T47D (cell line): ENCODE results near the gene P4HB.

Experiments used
- DNase-seq, 2 experiments: peaks; one replicate each; pipeline versions ENCODE4 v3.0.0 to v3.0.0-alpha.2; 2011 to 2012; ENCODE audit warnings: low read depth in 1 of 2, low spot score in 1 of 2
- JUND ChIP-seq: IDR thresholded peaks from 2 replicates; pipeline ENCODE4 v1.6.1; 2012; ENCODE audit warnings: low read depth
- in situ Hi-C: cut with HindIII; loops from 2 replicates; pipeline ENCODE4 v1.10.0; 2016; ENCODE audit warnings: low sequenced_read_pairs, low pct_unique_long_range_greater_than_20kb

The P4HB gene

GRCh38 chr17:81888988-81889595, 28.8 kb upstream of the P4HB start:
- in situ Hi-C loops = no loop called here
- no peak for DNase-seq
- no peak for TF ChIP-seq JUND

DNA sequence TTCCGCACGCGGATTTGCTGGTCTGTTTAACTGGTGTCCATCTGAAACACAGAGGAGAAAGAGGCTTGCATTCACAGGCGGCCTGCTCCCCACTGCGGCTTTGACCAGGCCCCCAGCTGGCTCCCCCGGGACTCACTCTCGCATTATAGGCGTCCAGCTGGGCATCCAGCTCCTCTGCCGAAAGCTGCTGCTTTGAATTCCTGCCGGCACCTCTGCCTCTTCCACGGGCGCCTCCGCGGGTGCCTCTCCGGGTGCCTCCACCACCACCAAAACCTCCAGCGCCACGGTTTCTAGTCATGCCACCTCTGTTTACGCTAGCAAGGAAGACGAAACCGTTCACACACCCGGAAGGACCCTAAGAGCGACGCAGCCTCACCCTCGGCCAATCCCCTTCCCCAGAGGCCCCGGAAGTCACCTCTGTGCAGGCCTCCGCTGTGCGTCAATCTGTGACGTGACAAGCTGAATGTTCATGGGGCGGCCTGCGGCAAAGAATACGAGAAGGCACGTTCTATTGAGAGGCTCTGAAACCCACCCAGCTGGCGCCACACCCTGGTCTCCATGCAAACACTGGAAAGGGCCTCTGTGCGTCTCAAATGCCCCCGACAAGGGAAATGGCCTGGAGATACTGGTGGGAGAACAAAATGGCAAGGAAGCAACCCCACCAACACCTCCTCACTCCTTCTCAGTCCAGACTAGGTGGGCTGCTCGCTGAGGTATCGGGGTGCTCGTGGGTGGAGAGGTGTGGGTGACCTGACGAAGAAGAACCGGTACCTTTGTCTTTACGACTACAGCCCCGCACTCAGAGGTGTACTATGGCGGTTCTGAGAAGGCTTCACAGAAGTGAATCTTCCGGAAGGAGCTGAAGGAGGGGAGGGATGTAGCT, 28.0 kb upstream of the P4HB start:
- TF ChIP-seq JUND = no peak
- no peak for DNase-seq
- in situ Hi-C loops = no loop called here

DNA sequence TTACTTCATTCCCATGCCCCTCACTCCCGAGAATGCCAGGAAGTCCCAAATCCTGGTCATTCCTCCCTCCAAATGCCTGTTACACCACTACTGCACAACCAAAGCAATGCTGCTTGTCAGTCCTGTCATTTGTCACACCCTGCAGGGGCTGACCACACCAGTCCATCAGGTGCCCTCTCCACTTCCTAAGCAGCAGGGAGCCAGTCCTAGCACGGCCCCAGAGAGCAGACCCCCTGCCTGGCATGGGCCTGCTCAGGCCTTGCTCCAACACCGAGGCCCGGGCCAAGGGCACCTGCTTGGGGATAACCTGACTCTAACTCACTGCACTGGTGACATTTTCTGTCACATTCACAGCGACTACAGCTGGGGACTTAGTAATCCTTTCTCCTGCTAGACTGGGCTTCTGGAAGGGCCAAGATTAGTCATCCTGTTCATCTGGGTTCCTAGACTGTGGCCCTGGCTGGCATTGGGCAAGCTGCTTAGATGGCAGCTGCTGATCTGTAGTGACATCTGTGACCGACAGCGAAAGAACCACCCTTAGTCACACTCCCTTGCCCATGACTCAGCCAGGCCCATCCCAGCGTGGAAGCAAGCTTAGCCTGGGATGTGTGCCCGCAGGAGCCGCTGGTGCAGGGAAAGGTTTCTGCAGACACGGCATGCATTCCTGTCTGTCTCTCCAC, 25.7 kb upstream of the P4HB start:
- in situ Hi-C loops = no loop called here
- no peak for TF ChIP-seq JUND
- no peak for DNase-seq

- no peak for TF ChIP-seq JUND
- in situ Hi-C loops = no loop called here
- DNase-seq = no peak
Measured at GRCh38 chr17:81885454-81885853, 25.1 kb upstream of the P4HB start.

DNA sequence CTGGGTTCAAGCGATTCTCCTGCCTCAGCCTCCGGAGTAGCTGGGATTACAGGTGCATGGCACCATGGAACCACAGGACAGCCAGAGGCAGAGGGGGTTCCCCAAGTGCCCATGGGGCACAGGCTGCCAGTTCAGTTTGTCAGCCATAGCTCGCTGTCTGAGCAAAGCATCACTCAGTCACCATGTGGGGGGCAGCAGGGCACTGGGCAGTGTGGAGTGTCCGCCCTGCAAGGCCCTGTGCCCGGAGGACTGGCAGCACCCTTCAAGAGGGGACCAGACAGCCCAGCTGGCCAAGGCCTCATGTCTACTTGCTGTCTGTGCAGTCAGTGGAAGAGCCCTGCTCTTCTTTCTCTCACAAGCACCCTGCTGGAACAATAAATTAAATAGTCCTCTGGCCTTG, 24.6 kb upstream of the P4HB start:
- no peak for DNase-seq

DNA sequence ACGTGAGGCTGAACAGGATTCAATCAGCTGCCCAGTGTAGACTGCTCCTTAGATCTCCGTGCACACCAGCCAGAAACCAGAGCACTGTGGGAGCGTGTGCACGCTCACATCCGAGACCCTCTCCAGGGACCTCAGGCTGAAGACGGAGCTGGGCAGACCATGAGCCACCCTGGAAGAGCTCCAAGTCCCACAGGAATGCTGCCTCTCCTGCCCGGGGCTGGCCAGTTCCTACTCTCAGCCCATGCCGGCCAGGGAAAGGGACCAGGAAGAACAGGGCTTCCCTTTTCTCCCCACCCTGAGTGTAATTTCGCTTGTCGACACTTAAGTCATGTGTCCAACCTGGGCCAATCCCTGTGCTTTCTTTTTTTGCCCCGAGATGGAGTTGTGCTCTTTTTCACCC, 24.2 kb upstream of the P4HB start:
- DNase-seq = peak in 1 of 2 experiments; percentile 42
- in situ Hi-C loops = no loop called here
- no peak for TF ChIP-seq JUND

More for the DNA sequence above, 24.6 kb upstream of the P4HB start:
- TF ChIP-seq JUND = no peak
- in situ Hi-C loops = no loop called here

GRCh38 chr17:81879121-81879520, 18.8 kb upstream of the P4HB start:
- DNase-seq = peak in 1 of 2 experiments; percentile 43
- no peak for TF ChIP-seq JUND
- in situ Hi-C loops = no loop called here

DNA sequence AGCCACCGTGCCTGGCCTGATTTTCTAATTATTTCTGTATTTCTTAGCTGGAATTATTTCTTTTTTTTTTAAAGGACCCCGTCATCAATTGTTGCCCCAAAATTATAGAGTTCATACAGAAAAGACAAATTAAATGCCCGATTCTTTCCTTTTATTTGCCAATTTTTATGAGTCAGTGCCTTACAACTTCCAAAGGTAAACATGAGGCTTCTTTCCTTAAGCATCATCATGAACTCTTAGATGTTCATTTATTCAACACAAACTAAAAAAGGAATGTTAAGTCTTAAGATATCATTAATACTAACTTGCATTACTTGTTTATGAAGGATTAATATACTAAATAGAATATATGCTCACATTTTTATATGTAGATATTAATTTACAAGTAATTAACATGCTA, 18.0 kb upstream of the P4HB start:
- in situ Hi-C loops = no loop called here
- TF ChIP-seq JUND = no peak
- DNase-seq = no peak

- in situ Hi-C loops = no loop called here
- no peak for DNase-seq
Measured at GRCh38 chr17:81877569-81877968, 17.2 kb upstream of the P4HB start.

DNA sequence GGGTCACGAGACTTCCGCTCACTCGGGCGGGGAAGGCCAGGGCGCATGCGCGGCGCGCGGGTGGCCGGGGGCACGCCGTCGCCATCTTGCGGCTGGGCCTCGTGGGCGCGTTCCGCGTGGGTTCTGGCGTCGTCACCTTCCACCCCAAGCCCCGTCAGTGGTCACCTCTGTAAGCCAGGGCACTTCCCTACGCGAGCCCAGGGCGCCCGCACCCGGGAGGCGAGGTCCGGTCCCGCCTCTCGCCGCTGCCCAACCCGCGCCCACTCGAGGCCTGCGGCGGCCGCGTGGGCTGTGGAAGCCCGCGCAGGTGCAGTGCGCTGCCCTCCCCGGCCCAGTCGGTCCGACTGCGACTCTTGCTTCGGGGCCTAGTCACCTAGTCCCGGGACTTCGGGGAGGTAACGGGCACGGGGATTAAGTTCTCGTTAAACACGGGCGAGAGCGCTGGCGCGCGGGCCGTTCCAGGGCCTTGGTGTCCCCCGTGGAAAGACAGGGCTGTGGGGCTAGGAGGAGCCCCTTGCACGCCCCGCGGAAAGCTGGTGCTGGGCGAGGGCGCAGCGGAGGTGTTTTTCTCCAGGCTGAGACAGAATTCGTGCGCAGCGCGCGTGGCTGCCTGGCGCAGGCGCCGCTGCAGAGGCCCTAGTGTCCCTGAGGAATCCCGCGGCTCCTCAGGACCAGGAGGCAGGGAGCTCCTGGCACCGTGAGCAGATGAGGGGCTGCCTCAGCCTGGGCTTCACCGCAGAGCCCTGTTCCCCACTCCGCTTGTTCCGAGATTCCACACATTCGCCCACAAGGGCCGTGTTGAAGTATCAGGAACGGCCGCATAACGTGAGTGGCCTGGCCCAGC, 11.3 kb upstream of the P4HB start:
- no peak for TF ChIP-seq JUND
- in situ Hi-C loops = no loop called here
- DNase-seq = peak; percentile 95 to 96

More at GRCh38 chr17:81877569-81877968, 17.2 kb upstream of the P4HB start:
- TF ChIP-seq JUND = no peak

GRCh38 chr17:81870981-81871386, 10.6 kb upstream of the P4HB start, which contains the start of gene ARHGDIA:
Gene ARHGDIA (minus strand): TSS chr17:81871337. CDS start chr17:81869930, 1,407 bp downstream.
- TF ChIP-seq JUND = no peak
- in situ Hi-C loops = no loop called here
- no peak for DNase-seq
